H1 (cell line): ENCODE data around the gene LRRTM2. TPM values are rescaled to one million over a fixed set of nuclear protein-coding genes. Genes with fewer than 3 reads are reported as not detected.

ENCODE experiments used
- CTCF ChIA-PET: fragments of 300-600 bp; sonication (Branson Sonifier 250); formaldehyde crosslinking; loops from one replicate; lab custom pipeline; 2021; ENCODE audit not compliant: partially characterized antibody; lab: Charles Lee
- POLR2A ChIA-PET: fragments of 300-600 bp; sonication (Branson Sonifier 250); formaldehyde crosslinking; loops from one replicate; lab custom pipeline; 2021; ENCODE audit warnings: inconsistent platforms; ENCODE audit not compliant: partially characterized antibody; lab: Charles Lee
- DNase-seq, 2 experiments: peaks; one replicate each; pipeline versions ENCODE4 v3.0.0 to v3.0.0-alpha.2; 2010 to 2022; ENCODE audit warnings: low spot score in 2 of 2, low read depth in 1 of 2, mixed read lengths in 1 of 2
- FAIRE-seq: peaks from 2 replicates; lab custom pipeline; 2011; peaks lifted over from hg19 to GRCh38; lab: Jason Lieb, UNC
- H2AFZ ChIP-seq: 2 replicates; pipeline ENCODE4 v1.8.1; 2012; ENCODE audit warnings: low read length, inconsistent platforms
- H2AK5ac ChIP-seq: 2 replicates; pipeline ENCODE4 v1.6.1; 2013; ENCODE audit warnings: low read depth, low read length
- H2BK120ac ChIP-seq: replicated peaks from 2 replicates; pipeline ENCODE3; 2013; ENCODE audit warnings: low read depth, low read length, inconsistent platforms
- H2BK12ac ChIP-seq: 2 replicates; pipeline ENCODE4 v1.6.1; 2013; ENCODE audit warnings: low read depth, low read length
- H2BK15ac ChIP-seq: 2 replicates; pipeline ENCODE4 v1.6.1; 2013; ENCODE audit warnings: low read length
- H2BK20ac ChIP-seq: 2 replicates; pipeline ENCODE4 v1.6.1; 2013; ENCODE audit warnings: low read length
- H2BK5ac ChIP-seq: 2 replicates; pipeline ENCODE4 v1.6.1; 2013; ENCODE audit warnings: low read depth, low read length
- H3K14ac ChIP-seq: 2 replicates; pipeline ENCODE4 v1.6.1; 2013; ENCODE audit warnings: inconsistent platforms; ENCODE audit not compliant: insufficient read length
- H3K18ac ChIP-seq: 2 replicates; pipeline ENCODE4 v1.6.1; 2013; ENCODE audit warnings: low read length; ENCODE audit errors: extremely low read depth
- H3K23ac ChIP-seq: 2 replicates; pipeline ENCODE4 v1.6.1; 2013; ENCODE audit warnings: inconsistent platforms; ENCODE audit not compliant: insufficient read length
- H3K23me2 ChIP-seq: 2 replicates; pipeline ENCODE4 v1.6.1; 2013; ENCODE audit warnings: low read depth, low read length
- H3K27ac ChIP-seq: 2 replicates; pipeline ENCODE4 v1.6.1; 2011; ENCODE audit warnings: low read depth, low read length, inconsistent platforms
- H3K27me3 ChIP-seq, 4 experiments: replicated peaks in 1 of 4; 1 replicate in 1 of 4; 2 replicates in 3 of 4; pipeline versions ENCODE4 v1.6.1 to v1.8.1; 2011 to 2013; ENCODE audit warnings: low read length in 3 of 4, mild to moderate bottlenecking in 3 of 4, inconsistent platforms in 2 of 4, mixed read lengths in 2 of 4, moderate library complexity in 1 of 4; ENCODE audit not compliant: control insufficient read depth in 3 of 4, insufficient read depth in 3 of 4; ENCODE audit errors: extremely low read depth in 1 of 4
- H3K36me3 ChIP-seq, 4 experiments: 2 replicates each; pipeline versions ENCODE4 v1.6.1 to v1.8.1; 2011 to 2013; ENCODE audit warnings: mild to moderate bottlenecking in 4 of 4, low read length in 3 of 4, moderate library complexity in 2 of 4, control low read depth in 1 of 4, inconsistent platforms in 1 of 4; ENCODE audit not compliant: insufficient read depth in 4 of 4, control insufficient read depth in 2 of 4
- H3K4ac ChIP-seq: replicated peaks from 2 replicates; pipeline ENCODE3; 2013; ENCODE audit warnings: low read length, low read depth, mixed read lengths, inconsistent platforms; ENCODE audit not compliant: insufficient read length
- H3K4me1 ChIP-seq, 4 experiments: replicated peaks in 1 of 4; 1 replicate in 1 of 4; 2 replicates in 3 of 4; pipeline versions ENCODE4 v1.6.1 to v1.8.1; 2011 to 2013; ENCODE audit warnings: low read length in 3 of 4, inconsistent platforms in 2 of 4, mixed read lengths in 1 of 4; ENCODE audit not compliant: insufficient read depth in 4 of 4, control insufficient read depth in 3 of 4
- H3K4me2 ChIP-seq, 2 experiments: 2 replicates each; pipeline versions ENCODE4 v1.6.1 to v1.8.1; 2011 to 2013; ENCODE audit warnings: low read depth in 2 of 2, low read length in 2 of 2, control low read depth in 1 of 2, inconsistent platforms in 1 of 2, mild to moderate bottlenecking in 1 of 2; ENCODE audit not compliant: insufficient read depth in 1 of 2
- H3K4me3 ChIP-seq, 4 experiments: fragments of 200-600, 300-600 bp in 1 of 4; sonication (generic), shearing (Covaris generic), sonication (Bioruptor Twin) in 1 of 4; 2 replicates each; pipeline versions ENCODE4 v1.5.1 to v1.8.1; 2011 to 2016; ENCODE audit warnings: low read length in 4 of 4, low read depth in 3 of 4, control low read depth in 2 of 4, inconsistent platforms in 2 of 4, mild to moderate bottlenecking in 2 of 4, mixed read lengths in 1 of 4, moderate library complexity in 1 of 4; ENCODE audit not compliant: insufficient read depth in 2 of 4; ENCODE audit errors: extremely low read depth in 1 of 4
- H3K56ac ChIP-seq: replicated peaks from 2 replicates; pipeline ENCODE3; 2013; ENCODE audit warnings: low read depth, mild to moderate bottlenecking, mixed read lengths, low read length, inconsistent platforms; ENCODE audit not compliant: insufficient read length
- H3K79me1 ChIP-seq: 2 replicates; pipeline ENCODE4 v1.6.1; 2013; ENCODE audit warnings: low read depth, low read length, control low read depth
- H3K79me2 ChIP-seq, 2 experiments: 2 replicates each; pipeline versions ENCODE4 v1.6.1 to v1.8.1; 2012 to 2013; ENCODE audit warnings: low read length in 2 of 2, mild to moderate bottlenecking in 2 of 2, inconsistent platforms in 1 of 2; ENCODE audit not compliant: insufficient read depth in 2 of 2, control insufficient read depth in 1 of 2
- H3K9ac ChIP-seq, 4 experiments: replicated peaks in 1 of 4; 1 replicate in 1 of 4; 2 replicates in 3 of 4; pipeline versions ENCODE4 v1.6.1 to v1.8.1; 2011 to 2013; ENCODE audit warnings: low read depth in 3 of 4, low read length in 3 of 4, control low read depth in 2 of 4, mild to moderate bottlenecking in 2 of 4, moderate library complexity in 2 of 4, inconsistent platforms in 1 of 4; ENCODE audit errors: extremely low read depth in 1 of 4
- H3K9me3 ChIP-seq, 2 experiments: 2 replicates each; pipeline versions ENCODE4 v1.6.1 to v1.8.1; 2012 to 2013; ENCODE audit warnings: mild to moderate bottlenecking in 2 of 2, moderate library complexity in 2 of 2, control low read depth in 1 of 2, inconsistent platforms in 1 of 2, low read depth in 1 of 2, low read length in 1 of 2, mixed read lengths in 1 of 2; ENCODE audit not compliant: insufficient read depth in 2 of 2
- H4K20me1 ChIP-seq, 2 experiments: replicated peaks in 1 of 2; 2 replicates each; pipeline versions ENCODE3 to v1.8.1; 2011 to 2013; ENCODE audit warnings: inconsistent platforms in 2 of 2, low read length in 2 of 2, mild to moderate bottlenecking in 1 of 2; ENCODE audit not compliant: insufficient read depth in 2 of 2, control insufficient read depth in 1 of 2
- H4K5ac ChIP-seq: 2 replicates; pipeline ENCODE4 v1.6.1; 2013; ENCODE audit warnings: low read length, low read depth, mixed read lengths, inconsistent platforms; ENCODE audit not compliant: insufficient read length
- H4K8ac ChIP-seq: 2 replicates; pipeline ENCODE4 v1.8.0; 2013; ENCODE audit warnings: mild to moderate bottlenecking, moderate library complexity, low read length, inconsistent platforms; ENCODE audit not compliant: insufficient read depth; ENCODE audit errors: extremely low read depth
- H4K91ac ChIP-seq: replicated peaks from 2 replicates; pipeline ENCODE3; 2013; ENCODE audit warnings: low read length, mixed read lengths, inconsistent platforms; ENCODE audit not compliant: insufficient read length
- BCL11A ChIP-seq, 2 experiments: IDR thresholded peaks; one replicate each; pipeline ENCODE4 v1.6.1; 2011; ENCODE audit warnings: low read depth in 2 of 2, low read length in 2 of 2, mild to moderate bottlenecking in 2 of 2
- CHD2 ChIP-seq: IDR thresholded peaks from 2 replicates; pipeline ENCODE4 v1.6.1; 2012; ENCODE audit warnings: low read length, improper control_type of control experiment
- HDAC6 ChIP-seq: IDR thresholded peaks from one replicate; pipeline ENCODE4 v1.7.1; 2012; ENCODE audit warnings: low read depth, mild to moderate bottlenecking, inconsistent platforms, low read length, moderate library complexity
- JUN ChIP-seq: IDR thresholded peaks from 2 replicates; pipeline ENCODE4 v1.6.1; 2011; ENCODE audit warnings: low read depth, mild to moderate bottlenecking, improper control_type of control experiment, low read length
- JUND ChIP-seq: IDR thresholded peaks from 2 replicates; pipeline ENCODE4 v1.6.1; 2011; ENCODE audit warnings: mild to moderate bottlenecking, improper control_type of control experiment, low read length
- KDM5A ChIP-seq: fragments of 200-600 bp; IDR thresholded peaks from 2 replicates; pipeline ENCODE4 v1.7.1; 2012; ENCODE audit warnings: mild to moderate bottlenecking, low read length, inconsistent platforms, mixed read lengths
- MAFK ChIP-seq: IDR thresholded peaks from 2 replicates; pipeline ENCODE4 v1.6.1; 2012; ENCODE audit warnings: low read depth, mild to moderate bottlenecking, improper control_type of control experiment, low read length
- POU5F1 ChIP-seq: IDR thresholded peaks from 2 replicates; pipeline ENCODE4 v1.6.1; 2011; ENCODE audit warnings: low read depth, mild to moderate bottlenecking, low read length, moderate library complexity
- RBBP5 ChIP-seq: IDR thresholded peaks from 2 replicates; pipeline ENCODE4 v1.7.1; 2012; ENCODE audit warnings: low read depth, mild to moderate bottlenecking, inconsistent platforms, low read length, moderate library complexity, borderline replicate concordance
- SAP30 ChIP-seq: fragments of 300-600 bp; sonication (generic); IDR thresholded peaks from 2 replicates; pipeline ENCODE4 v1.7.1; 2012; ENCODE audit warnings: low read length, moderate library complexity, mild to moderate bottlenecking, inconsistent platforms; ENCODE audit not compliant: insufficient read depth, insufficient replicate concordance
- SIN3A ChIP-seq, 2 experiments: IDR thresholded peaks in 1 of 2; conservative IDR thresholded peaks in 1 of 2; 2 replicates each; pipeline ENCODE4 v1.6.1; 2011 to 2012; ENCODE audit warnings: low read length in 2 of 2, improper control_type of control experiment in 1 of 2, low read depth in 1 of 2, mild to moderate bottlenecking in 1 of 2
- SP4 ChIP-seq: IDR thresholded peaks from 2 replicates; pipeline ENCODE4 v1.6.1; 2012; ENCODE audit warnings: low read length, inconsistent platforms
- TCF12 ChIP-seq: IDR thresholded peaks from 2 replicates; pipeline ENCODE4 v1.6.1; 2011; ENCODE audit warnings: low read depth, mild to moderate bottlenecking, low read length
- whole genome bisulfite sequencing, 2 experiments: shearing (Covaris generic) in 1 of 2; methylation state at CpG; one replicate each; pipeline versions ENCODE4 v1.1.6 to v1.1.7; 2013 to 2015; ENCODE audit warnings: low lambda C conversion rate in 2 of 2, mixed read lengths in 2 of 2, inconsistent platforms in 1 of 2, low coverage in 1 of 2, missing lambda C conversion rate in 1 of 2; ENCODE audit not compliant: insufficient replicate concordance in 2 of 2, insufficient coverage in 1 of 2, insufficient read length in 1 of 2; ENCODE audit errors: extremely low coverage in 1 of 2, missing lambda C conversion rate in 1 of 2; 5-methylcytosine and 5-hydroxymethylcytosine counted together
- polyA plus RNA-seq, 7 experiments: library from polyadenylated mRNA; depleted of rRNA in 3 of 7; stranded (reverse) in 5 of 7; unstranded in 2 of 7; fragments of >200 nt in 5 of 7; fragments of 200-250 nt in 2 of 7; gene quantifications; 1 replicate in 5 of 7; 2 replicates in 1 of 7; 4 replicates in 1 of 7; pipeline versions ENCODE4 v1.2.1 to v1.2.3, GENCODE V29; 2011 to 2013; ENCODE audit warnings: missing spikeins in 2 of 7, mixed read lengths in 2 of 7
- total RNA-seq: library from RNA; stranded (reverse); fragmentation: NEBNext Ultra II Directional; extraction: Animal tissue kit (Norgen Biotek cat#: 25700); gene quantifications from 2 replicates; pipeline ENCODE4 v1.2.1, GENCODE V29; 2021

LRRTM2 gene
- total and polyA plus RNA-seq, 2 of the 8 experiments (the other 6 are each of a cell fraction or from before 2014, with no cell fraction given), result not detected

DNA sequence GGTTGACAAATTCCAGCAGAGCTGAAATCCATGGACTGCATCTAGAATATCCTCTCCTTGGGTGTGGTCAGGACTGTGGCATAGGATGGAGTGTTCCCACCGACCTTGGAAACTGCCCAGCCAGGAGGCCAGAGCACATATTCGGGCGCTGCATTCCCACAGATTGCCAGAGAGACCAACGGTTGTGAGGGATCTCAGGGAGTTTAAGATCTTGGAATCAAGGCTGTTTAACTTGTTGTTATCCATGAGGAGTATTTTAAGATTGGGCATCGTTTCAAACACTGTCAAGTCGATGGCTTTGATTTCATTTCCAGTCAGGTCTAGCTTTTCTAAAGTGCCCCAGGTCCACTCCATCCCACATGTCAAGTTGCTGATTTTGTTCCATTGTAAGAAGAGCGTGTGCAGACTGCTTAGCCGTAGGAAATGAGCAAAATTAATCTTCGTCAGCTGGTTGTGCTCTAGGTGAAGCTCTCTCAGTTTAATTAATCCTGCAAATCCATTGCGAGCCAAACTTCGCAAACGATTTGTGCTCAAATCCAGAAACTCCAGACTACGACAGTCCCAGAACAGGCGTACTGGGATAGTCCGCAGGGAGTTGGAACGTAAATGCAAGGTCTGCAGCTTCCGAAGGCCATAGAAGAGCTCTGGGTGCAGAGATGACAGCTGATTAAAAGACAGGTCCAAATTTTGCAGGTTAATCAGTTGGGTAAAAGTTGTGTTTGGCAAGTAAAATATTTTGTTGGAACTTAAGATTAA is 1.5 kb downstream of the LRRTM2 start:
- ChIA-PET CTCF (interaction anchor here (0.6 to 3.2 kb wide), 10 partner anchors 9 to 389 kb away, joined by 3 to 11 read pairs (median 4); no protein-coding TSS in a partner anchor), POLR2A (interaction anchor here (0.9 to 1.5 kb wide), 2 partner anchors 9 to 10 kb away, joined by 4 to 5 read pairs; no protein-coding TSS in a partner anchor)
- Histone ChIP-seq H3K4me1 (peaks cover 3 to 25% (median 22%) of the 10 kb centered on the region in 4 experiments; a peak in 5 of 7 replicates), H2BK120ac (no peak overlapping the region), H3K14ac (no peak overlapping the region), H3K23ac (no peak overlapping the region), H4K20me1 (no peaks in the 10 kb centered on the region), H3K4me3 (no peak overlapping the region), H3K4ac (no peak overlapping the region), H4K91ac (no peak overlapping the region), H3K79me2 (peaks cover 0 to 75% of the 10 kb centered on the region in 2 experiments), H3K18ac (no peak overlapping the region), H3K36me3 (no peaks in the 10 kb centered on the region), H2BK20ac (no peak overlapping the region), H3K4me2 (no peak overlapping the region), H2BK12ac (no peak overlapping the region), H3K23me2 (no peaks in the 10 kb centered on the region), H2AK5ac (no peak overlapping the region), H3K9ac (no peak overlapping the region), H2AFZ (no peak overlapping the region), H3K27ac (no peak overlapping the region), H2BK5ac (no peak overlapping the region), H4K5ac (no peak overlapping the region), H3K79me1 (no peaks in the 10 kb centered on the region; the same call in 1 of the 2 replicates), H3K9me3 (no peaks in the 10 kb centered on the region), H3K56ac (no peak overlapping the region), H4K8ac (no peak overlapping the region), H2BK15ac (no peak overlapping the region), H3K27me3 (no peaks in the 10 kb centered on the region)
- no peak for FAIRE-seq
- WGBS, 2 experiments, result 89% methylated on average over 17 of the region's 17 CpGs; no CpG with 5 or more reads in 1 of the 2 experiments
- DNase-seq, result no peak
- TF ChIP-seq JUND (no peak), SP4 (no peak), BCL11A (IDR thresholded peaks at IDR 0.05; ENCODE audit: low read depth in 2 of 2, low read length in 2 of 2) (no peak), JUN (no peak), CHD2 (no peak), KDM5A (no peak), TCF12 (no peak), MAFK (no peak), HDAC6 (no peak), RBBP5 (no peak), SAP30 (no peak), SIN3A (conservative IDR thresholded peaks at IDR 0.05 in 1 of 2, IDR thresholded peaks at IDR 0.05 in 1 of 2; ENCODE audit: low read depth in 1 of 2, low read length in 2 of 2) (no peak), POU5F1 (no peak)
